ENCODE measurements around the gene SLAMF6.

DNA sequence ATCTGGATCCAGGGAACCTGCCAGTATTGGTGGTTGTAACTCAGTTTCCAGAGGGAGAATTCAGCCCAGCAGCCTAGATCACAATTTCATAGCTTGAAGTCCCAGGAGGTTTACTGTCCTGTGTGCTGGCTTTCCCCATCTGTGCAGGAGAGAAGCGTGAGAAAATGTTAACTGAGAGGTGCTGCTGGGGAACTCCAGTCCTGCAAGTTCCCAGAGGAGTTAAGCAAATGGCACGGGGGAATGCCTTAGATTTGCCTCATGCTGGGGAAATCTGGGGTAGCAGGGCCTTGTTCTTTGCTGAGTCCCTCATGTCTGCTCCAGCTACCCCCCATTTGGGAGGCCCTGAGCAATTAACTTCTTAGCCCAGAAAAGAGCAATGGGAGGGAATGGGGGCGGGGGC is 25.1 kb upstream of the SLAMF6 start:
- TF ChIP-seq, protein P1, sequence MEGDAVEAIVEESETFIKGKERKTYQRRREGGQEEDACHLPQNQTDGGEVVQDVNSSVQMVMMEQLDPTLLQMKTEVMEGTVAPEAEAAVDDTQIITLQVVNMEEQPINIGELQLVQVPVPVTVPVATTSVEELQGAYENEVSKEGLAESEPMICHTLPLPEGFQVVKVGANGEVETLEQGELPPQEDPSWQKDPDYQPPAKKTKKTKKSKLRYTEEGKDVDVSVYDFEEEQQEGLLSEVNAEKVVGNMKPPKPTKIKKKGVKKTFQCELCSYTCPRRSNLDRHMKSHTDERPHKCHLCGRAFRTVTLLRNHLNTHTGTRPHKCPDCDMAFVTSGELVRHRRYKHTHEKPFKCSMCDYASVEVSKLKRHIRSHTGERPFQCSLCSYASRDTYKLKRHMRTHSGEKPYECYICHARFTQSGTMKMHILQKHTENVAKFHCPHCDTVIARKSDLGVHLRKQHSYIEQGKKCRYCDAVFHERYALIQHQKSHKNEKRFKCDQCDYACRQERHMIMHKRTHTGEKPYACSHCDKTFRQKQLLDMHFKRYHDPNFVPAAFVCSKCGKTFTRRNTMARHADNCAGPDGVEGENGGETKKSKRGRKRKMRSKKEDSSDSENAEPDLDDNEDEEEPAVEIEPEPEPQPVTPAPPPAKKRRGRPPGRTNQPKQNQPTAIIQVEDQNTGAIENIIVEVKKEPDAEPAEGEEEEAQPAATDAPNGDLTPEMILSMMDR (IDR thresholded peaks at IDR 0.05 in 4 of 5, conservative IDR thresholded peaks at IDR 0.05 in 1 of 5) = no peak
- no peak for TF ChIP-seq POLR2A (IDR thresholded peaks at IDR 0.05)

Measured in gastrocnemius medialis (tissue), 4 donors.